ENCODE results near the gene CHCHD6.

Gene CHCHD6

DNA sequence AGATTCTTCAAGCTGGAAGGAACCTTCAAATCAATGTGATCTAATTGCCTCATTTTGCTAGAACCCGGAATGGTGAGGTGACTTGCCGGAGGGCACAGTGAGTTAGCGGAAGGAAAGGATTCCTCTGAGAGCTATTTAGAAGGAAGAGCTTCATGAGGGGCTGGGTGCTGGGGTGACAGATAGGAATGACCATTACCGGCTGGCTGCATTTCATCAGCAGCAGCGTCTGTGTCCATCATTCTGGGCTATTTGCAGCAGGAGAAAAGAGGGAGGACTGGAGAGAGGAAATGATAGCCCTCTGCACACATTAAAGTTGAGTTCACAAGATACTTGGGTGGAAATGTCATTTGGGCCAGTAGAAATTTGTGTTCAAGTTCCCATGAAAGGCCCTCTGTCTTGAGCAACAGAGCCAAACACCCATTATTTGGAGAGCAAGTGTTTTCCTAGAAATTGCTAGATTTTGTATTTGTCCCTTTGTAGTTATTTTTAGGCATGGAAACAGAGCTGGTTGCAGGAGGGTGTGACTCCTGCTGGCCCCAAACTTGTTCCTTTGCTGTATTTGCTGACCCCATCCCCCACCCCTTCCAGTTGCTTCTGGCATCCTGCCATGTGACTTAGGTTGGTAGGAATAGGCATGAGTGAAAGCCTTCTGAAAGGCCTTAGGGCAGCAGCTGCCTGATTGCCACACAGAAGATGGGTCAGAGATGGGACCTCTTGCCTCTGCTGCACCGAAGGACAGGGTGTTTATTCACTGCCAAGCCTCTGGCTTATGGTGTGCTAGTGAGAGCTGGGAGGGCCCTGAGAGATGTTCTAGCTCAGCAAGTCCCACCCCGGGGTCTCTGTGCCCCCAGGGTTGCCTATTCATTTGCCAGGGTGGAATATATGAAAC lies 191.4 kb downstream of the CHCHD6 start:
- peak; percentile 60 for DNase-seq (ENCODE audit: low spot score)

GRCh38 chr3:126896067-126896441 lies 192.0 kb downstream of the CHCHD6 start:
- no peak for DNase-seq (ENCODE audit: low spot score)

DNA sequence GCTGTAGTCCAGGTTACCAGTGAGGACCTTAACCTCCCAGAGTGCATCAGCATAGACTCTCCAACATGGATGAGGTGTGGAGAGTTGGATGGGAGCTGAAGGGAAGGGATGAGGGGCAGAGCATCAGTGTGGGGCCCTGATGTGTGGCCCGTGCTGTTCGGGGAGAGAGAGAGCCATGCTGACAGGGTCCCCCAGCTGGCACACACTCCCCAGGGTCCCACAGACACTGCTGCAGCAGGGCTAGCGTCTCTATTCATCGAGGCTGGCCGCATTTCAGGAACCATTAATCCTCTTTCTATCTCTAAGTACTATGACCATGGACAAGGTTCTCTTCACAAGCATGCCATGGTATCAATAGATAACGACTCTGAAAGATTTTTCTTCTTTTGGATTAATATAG lies 192.9 kb downstream of the CHCHD6 start:
- DNase-seq (ENCODE audit: low spot score) = no peak

DNA sequence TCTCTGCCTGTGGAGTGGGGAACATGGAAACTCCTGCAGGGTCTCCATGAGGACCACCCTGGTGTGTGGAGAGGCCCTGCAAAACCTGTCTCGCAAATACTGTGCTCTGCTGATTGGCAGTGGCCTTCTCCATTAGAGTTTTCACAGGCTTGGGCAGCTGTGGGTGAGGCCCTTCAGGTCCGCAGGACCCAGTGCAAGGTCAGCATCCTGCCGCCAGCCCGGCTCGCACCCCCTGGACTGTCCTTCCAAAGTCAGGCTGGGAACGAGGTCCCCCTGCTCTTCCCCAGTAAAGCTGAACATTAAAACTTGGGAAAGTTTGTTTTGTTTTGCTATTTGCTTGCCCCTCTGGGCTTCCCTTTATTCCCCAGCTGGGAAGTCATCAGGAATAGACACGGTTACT lies 193.9 kb downstream of the CHCHD6 start:
- no peak for DNase-seq (ENCODE audit: low spot score)

GRCh38 chr3:126900859-126901540 lies 197.0 kb downstream of the CHCHD6 start:
- DNase-seq (ENCODE audit: low spot score) = no peak

- no peak for DNase-seq (ENCODE audit: low spot score)
Observed at GRCh38 chr3:126901631-126902030, 197.6 kb downstream of the CHCHD6 start.

- no peak for DNase-seq (ENCODE audit: low spot score)
Observed at GRCh38 chr3:126903521-126903920, 199.5 kb downstream of the CHCHD6 start.

GRCh38 chr3:126907557-126907956 lies 203.5 kb downstream of the CHCHD6 start:
- no peak for DNase-seq (ENCODE audit: low spot score)

- no peak for DNase-seq (ENCODE audit: low spot score)
Observed at GRCh38 chr3:126908752-126909275, 204.8 kb downstream of the CHCHD6 start.

DNA sequence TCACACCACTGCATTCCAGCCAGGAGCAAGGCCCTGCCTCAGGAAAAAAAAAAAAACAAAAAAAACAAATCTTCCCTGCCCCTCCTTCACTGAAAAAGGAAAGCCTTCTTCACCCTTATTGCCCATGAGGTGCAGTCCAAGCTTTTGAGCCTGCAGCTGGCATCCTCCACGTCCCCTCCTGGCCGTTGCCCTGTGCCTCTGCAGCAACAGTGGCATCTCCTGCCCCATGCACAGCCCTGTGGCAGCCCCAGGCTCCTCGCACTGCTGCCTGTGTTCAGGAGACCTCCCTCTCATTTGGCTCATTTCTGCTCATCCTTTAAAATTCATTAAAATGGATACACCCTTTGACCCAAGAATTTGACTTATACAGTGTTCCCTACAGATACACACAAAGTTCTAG lies 206.2 kb downstream of the CHCHD6 start:
- DNase-seq (ENCODE audit: low spot score) = no peak

GRCh38 chr3:126911162-126912026 lies 207.4 kb downstream of the CHCHD6 start:
- peak; percentile 66 for DNase-seq (ENCODE audit: low spot score)

GRCh38 chr3:126912027-126912422 lies 208.0 kb downstream of the CHCHD6 start:
- DNase-seq (ENCODE audit: low spot score) = no peak

DNA sequence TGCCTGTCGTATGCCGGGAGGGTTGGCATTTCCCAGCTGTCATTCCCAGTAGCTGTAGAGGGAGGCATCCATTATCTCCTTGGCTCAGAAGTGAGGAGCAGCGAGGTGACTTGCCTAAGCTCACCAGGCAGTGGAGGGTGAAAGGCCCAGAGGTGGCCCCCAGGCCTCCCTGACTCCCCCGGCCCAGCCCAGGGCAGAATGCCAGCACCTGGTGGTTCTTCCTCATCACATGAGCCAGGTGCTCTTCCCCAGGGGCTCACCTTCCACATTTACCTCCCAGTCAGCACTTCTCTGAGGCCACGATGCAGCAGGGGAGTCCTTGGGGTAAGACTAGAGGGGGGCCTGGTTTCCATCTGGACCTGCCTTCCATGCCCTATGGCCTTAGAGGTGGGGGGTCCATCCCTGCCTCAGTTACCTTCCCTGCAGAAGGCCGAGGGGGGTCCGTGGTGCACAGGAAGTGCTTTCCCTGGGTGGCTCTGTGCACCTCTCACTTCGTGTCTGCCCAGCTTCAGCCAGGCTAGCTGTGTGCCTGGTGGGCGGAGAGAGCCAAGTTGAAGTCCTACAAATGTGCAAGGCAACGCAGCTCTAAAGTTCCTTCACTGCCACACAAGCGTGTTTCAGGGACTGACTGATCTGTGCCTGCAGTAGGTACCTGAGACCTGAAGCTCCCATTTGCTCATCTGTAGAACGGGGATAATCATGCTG lies 208.6 kb downstream of the CHCHD6 start:
- no peak for DNase-seq (ENCODE audit: low spot score)

DNA sequence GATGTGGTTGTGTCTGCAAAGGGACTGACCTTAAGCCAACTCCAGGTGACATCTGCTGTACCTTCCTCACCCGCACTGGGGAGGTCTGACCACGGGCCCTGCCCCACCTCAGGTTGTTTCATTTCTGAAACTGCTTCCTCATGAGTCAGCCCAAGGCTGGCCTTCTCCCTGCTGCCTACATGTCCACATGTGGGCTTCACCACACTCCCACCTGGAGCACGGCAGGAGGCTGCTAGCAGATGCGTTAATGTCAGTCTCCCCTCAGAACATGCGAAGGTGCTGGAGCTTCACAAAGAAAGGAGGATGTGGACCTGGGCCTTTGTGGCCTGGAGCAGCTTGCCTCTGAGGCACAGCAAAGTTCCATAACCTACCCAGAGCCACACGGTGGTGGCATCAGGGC lies 209.5 kb downstream of the CHCHD6 start:
- DNase-seq (ENCODE audit: low spot score) = no peak

DNA sequence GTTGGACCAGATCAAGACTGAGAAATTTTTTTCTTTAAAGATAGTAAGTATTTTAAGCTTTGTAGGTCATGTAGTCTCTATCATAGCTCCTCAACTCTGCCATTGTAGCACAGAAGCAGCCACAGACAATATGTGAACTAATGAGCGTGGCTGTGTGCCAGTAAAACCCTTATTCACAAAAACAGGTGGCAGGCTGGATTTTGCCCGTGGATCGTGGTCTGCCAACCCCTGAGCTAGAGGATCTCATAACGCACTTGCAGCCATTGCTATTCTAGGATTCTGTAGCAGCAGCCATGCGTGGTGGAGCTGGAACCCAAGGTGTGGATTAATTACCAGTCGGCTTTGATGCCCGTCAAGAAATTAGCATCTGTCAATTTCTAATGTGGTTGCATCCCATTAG lies 210.2 kb downstream of the CHCHD6 start:
- no peak for DNase-seq (ENCODE audit: low spot score)

- no peak for DNase-seq (ENCODE audit: low spot score)
Observed at GRCh38 chr3:126915015-126915414, 211.0 kb downstream of the CHCHD6 start.

- DNase-seq (ENCODE audit: low spot score) = no peak
Observed at GRCh38 chr3:126916546-126916945, 212.5 kb downstream of the CHCHD6 start.

GRCh38 chr3:126917232-126917804 lies 213.3 kb downstream of the CHCHD6 start:
- DNase-seq (ENCODE audit: low spot score) = no peak

- no peak for DNase-seq (ENCODE audit: low spot score)
Observed at GRCh38 chr3:126918355-126918821, 214.3 kb downstream of the CHCHD6 start.

- no peak for DNase-seq (ENCODE audit: low spot score)
Observed at GRCh38 chr3:126921085-126921824, 217.2 kb downstream of the CHCHD6 start.

All from hepatic stellate cell (primary cell).